ACC112 (cell line): Measurements from ENCODE around the gene SPINT2.
A peak's percentile ranks its signal among the peaks of the same experiment; 100 is the strongest.

ENCODE experiments used
- H2AFZ ChIP-seq: fragments of 200-600 bp; sonication (generic); one replicate; pipeline ENCODE4 v1.6.0; 2017; ENCODE audit warnings: antibody characterized with exemption, low read length; ENCODE audit not compliant: unreplicated experiment
- H3K27ac ChIP-seq: fragments of 200-600 bp; sonication (generic); 2 replicates; pipeline ENCODE4 v1.5.1; 2014; ENCODE audit warnings: low read depth, mild to moderate bottlenecking, antibody characterized with exemption, low read length, moderate library complexity
- H3K27me3 ChIP-seq: fragments of 200-600 bp; sonication (generic); 2 replicates; pipeline ENCODE4 v1.6.1; 2014; ENCODE audit warnings: mild to moderate bottlenecking, antibody characterized with exemption, low read length, moderate library complexity, mixed read lengths; ENCODE audit not compliant: insufficient read depth
- H3K36me3 ChIP-seq: fragments of 200-600 bp; sonication (generic); 2 replicates; pipeline ENCODE4 v1.6.1; 2016; ENCODE audit warnings: mild to moderate bottlenecking, antibody characterized with exemption, low read length, moderate library complexity, mixed read lengths; ENCODE audit not compliant: insufficient read depth
- H3K4me1 ChIP-seq: fragments of 200-600 bp; sonication (generic); one replicate; pipeline ENCODE4 v1.6.1; 2016; ENCODE audit warnings: low read length, mixed read lengths; ENCODE audit not compliant: insufficient read depth, unreplicated experiment, control insufficient read depth
- H3K4me3 ChIP-seq: fragments of 200-600 bp; sonication (generic); 2 replicates; pipeline ENCODE4 v1.5.1; 2014; ENCODE audit warnings: mild to moderate bottlenecking, low read depth, low read length
- H3K79me2 ChIP-seq: fragments of 200-600 bp; sonication (generic); one replicate; pipeline ENCODE4 v1.6.0; 2016; ENCODE audit warnings: low read length; ENCODE audit not compliant: control insufficient read depth, unreplicated experiment, insufficient read depth

The SPINT2 gene

GRCh38 chr19:38309615-38310278 is 45.4 kb downstream of the SPINT2 start:
- H3K27ac ChIP-seq, result no peak overlapping the region
- H2AFZ ChIP-seq, result no peak overlapping the region
- no peaks in the 10 kb centered on the region for H3K27me3 ChIP-seq
- H3K79me2 ChIP-seq, result no peaks in the 10 kb centered on the region
- H3K36me3 ChIP-seq, result no peaks in the 10 kb centered on the region
- H3K4me3 ChIP-seq, result no peak overlapping the region
- H3K4me1 ChIP-seq, result no peaks in the 10 kb centered on the region

GRCh38 chr19:38310279-38310670 is 45.9 kb downstream of the SPINT2 start:
- H3K4me1 ChIP-seq, result no peaks in the 10 kb centered on the region
- no peak overlapping the region for H3K27ac ChIP-seq
- H3K27me3 ChIP-seq, result no peaks in the 10 kb centered on the region
- no peak overlapping the region for H2AFZ ChIP-seq
- H3K4me3 ChIP-seq, result no peak overlapping the region
- no peaks in the 10 kb centered on the region for H3K36me3 ChIP-seq
- no peaks in the 10 kb centered on the region for H3K79me2 ChIP-seq

- Histone ChIP-seq H3K36me3 (no peaks in the 10 kb centered on the region), H3K4me1 (no peaks in the 10 kb centered on the region), H3K27ac (no peak overlapping the region), H3K79me2 (no peaks in the 10 kb centered on the region), H3K4me3 (no peak overlapping the region), H3K27me3 (no peaks in the 10 kb centered on the region), H2AFZ (no peak overlapping the region)
These were observed 46.6 kb downstream of the SPINT2 start for GRCh38 chr19:38310986-38311385.

- H3K36me3 ChIP-seq, result no peaks in the 10 kb centered on the region
- H3K27ac ChIP-seq, result peak within 1 kb of the TSS; percentile 26
- H3K4me1 ChIP-seq, result no peaks in the 10 kb centered on the region
- peak within 1 kb of the TSS; percentile 72 for H2AFZ ChIP-seq
- no peaks in the 10 kb centered on the region for H3K27me3 ChIP-seq
- H3K4me3 ChIP-seq, result peak within 1 kb of the TSS; percentile 91
- H3K79me2 ChIP-seq, result no peaks in the 10 kb centered on the region
These were observed 51.5 kb downstream of the SPINT2 start, which contains the start of gene YIF1B for GRCh38 chr19:38315657-38316476. Gene YIF1B, minus strand, starts transcription at chr19:38315947. Its CDS starts 30 bp downstream, at chr19:38315917.

- Histone ChIP-seq H3K79me2 (no peaks in the 10 kb centered on the region), H2AFZ (peak overlapping the region; percentile 72), H3K27me3 (no peaks in the 10 kb centered on the region), H3K36me3 (no peaks in the 10 kb centered on the region), H3K27ac (peak overlapping the region; percentile 26), H3K4me3 (peak overlapping the region; percentile 54), H3K4me1 (no peaks in the 10 kb centered on the region)
These were observed 52.2 kb downstream of the SPINT2 start for GRCh38 chr19:38316477-38317067.

GRCh38 chr19:38317104-38317612 is 52.8 kb downstream of the SPINT2 start:
- Histone ChIP-seq H3K27me3 (no peaks in the 10 kb centered on the region), H2AFZ (no peak overlapping the region), H3K36me3 (no peaks in the 10 kb centered on the region), H3K79me2 (no peaks in the 10 kb centered on the region), H3K4me1 (no peaks in the 10 kb centered on the region), H3K4me3 (no peak overlapping the region), H3K27ac (no peak overlapping the region)

GRCh38 chr19:38318660-38319059 is 54.3 kb downstream of the SPINT2 start:
- no peak overlapping the region for H2AFZ ChIP-seq
- no peaks in the 10 kb centered on the region for H3K4me1 ChIP-seq
- H3K36me3 ChIP-seq, result no peaks in the 10 kb centered on the region
- no peak overlapping the region for H3K4me3 ChIP-seq
- H3K79me2 ChIP-seq, result no peaks in the 10 kb centered on the region
- no peaks in the 10 kb centered on the region for H3K27me3 ChIP-seq
- H3K27ac ChIP-seq, result no peak overlapping the region

GRCh38 chr19:38319421-38320258 is 55.3 kb downstream of the SPINT2 start, which contains the start of gene KCNK6:
Gene KCNK6, plus strand, starts transcription at chr19:38319845. Its CDS starts 106 bp downstream, at chr19:38319951.
- Histone ChIP-seq H3K36me3 (no peaks in the 10 kb centered on the region), H3K4me1 (no peaks in the 10 kb centered on the region), H3K79me2 (no peaks in the 10 kb centered on the region), H2AFZ (peak within 1 kb of the TSS; percentile 75), H3K4me3 (peak within 1 kb of the TSS; percentile 81), H3K27me3 (no peaks in the 10 kb centered on the region), H3K27ac (no peak within 1 kb of the TSS)

GRCh38 chr19:38320969-38321339 is 56.6 kb downstream of the SPINT2 start:
- Histone ChIP-seq H3K27ac (no peak overlapping the region), H3K4me1 (no peaks in the 10 kb centered on the region), H3K36me3 (no peaks in the 10 kb centered on the region), H3K79me2 (no peaks in the 10 kb centered on the region), H3K27me3 (no peaks in the 10 kb centered on the region), H3K4me3 (peak overlapping the region; percentile 81; the same call in 1 of the 2 replicates), H2AFZ (no peak overlapping the region)

- Histone ChIP-seq H3K4me1 (no peaks in the 10 kb centered on the region), H3K4me3 (no peak overlapping the region), H3K36me3 (no peaks in the 10 kb centered on the region), H3K79me2 (no peaks in the 10 kb centered on the region), H2AFZ (no peak overlapping the region), H3K27me3 (no peaks in the 10 kb centered on the region), H3K27ac (no peak overlapping the region)
These were observed 57.3 kb downstream of the SPINT2 start for GRCh38 chr19:38321646-38322196.
